Activated T-cell treated with anti-CD3 and anti-CD28 coated beads for 1 hour (primary cell): Measurements from ENCODE around the gene CFLAR.
"Not testable (repeated sequence)": the region's sequence is repeated elsewhere in the genome, so short reads cannot be mapped to it uniquely, and the experiment has no call there.

Experiments
- DNase-seq: peaks from one replicate; pipeline ENCODE4 v3.0.0-alpha.2; 2020; ENCODE audit warnings: low read depth

The CFLAR gene

DNA sequence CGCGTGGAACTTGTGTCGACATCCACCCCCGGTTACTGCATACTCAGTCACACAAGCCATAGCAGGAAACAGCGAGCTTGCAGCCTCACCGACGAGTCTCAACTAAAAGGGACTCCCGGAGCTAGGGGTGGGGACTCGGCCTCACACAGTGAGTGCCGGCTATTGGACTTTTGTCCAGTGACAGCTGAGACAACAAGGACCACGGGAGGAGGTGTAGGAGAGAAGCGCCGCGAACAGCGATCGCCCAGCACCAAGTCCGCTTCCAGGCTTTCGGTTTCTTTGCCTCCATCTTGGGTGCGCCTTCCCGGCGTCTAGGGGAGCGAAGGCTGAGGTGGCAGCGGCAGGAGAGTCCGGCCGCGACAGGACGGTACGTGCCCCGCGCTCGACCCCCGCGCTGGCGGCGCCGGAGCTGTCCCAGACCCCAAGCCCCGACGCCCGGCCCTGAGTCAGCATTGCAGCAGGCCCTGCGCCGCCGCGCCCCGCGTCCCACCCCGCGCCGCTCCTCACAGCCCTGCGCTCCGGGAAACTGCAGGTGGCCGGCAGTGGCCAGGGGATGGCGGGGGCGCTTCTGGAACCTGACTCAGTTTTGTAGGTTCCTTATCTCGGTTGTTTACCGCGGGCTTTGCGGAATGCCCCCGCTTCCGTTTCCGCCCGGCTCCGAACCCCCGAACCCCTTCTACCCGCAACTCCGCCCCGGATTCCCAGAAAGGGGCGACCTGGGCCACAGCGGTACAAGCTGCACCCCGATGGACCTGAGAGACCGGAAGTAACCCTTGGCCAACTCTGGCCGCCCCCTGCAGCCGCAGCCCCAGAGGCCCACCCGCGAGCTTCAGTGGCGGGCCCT, at the start of gene CFLAR:
CFLAR (plus strand) TSS at position 50 of the 844 bp plus-strand sequence. CDS start 13,702 bp downstream, outside the sequence.
- DNase-seq, result peak; percentile 61

DNA sequence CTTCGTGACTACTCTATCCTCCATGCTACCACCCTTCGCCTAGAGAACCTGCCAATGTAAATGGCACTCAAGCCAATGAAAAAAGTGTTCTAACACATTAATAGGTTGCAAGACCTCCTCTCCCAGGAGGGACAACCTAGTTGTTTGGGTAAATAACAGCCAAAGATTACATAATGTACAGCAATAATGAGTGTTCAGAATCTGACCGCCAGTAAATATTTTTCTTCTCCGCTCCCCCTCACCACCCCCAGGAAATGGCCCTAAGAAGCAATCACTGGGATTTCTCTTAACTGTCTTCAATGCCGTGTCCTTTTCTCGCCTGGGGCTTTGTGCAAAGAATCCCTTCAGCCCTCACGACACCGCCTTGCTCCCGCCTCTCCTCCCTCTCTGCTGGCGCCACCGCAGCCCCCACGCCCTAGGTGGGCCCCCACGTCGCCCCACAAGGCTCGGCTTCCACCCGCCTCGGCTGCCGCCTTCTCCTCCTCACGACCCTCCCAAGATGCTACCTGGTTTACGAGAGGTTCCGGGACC, 45.0 kb upstream of the CFLAR start:
- no peak for DNase-seq

DNA sequence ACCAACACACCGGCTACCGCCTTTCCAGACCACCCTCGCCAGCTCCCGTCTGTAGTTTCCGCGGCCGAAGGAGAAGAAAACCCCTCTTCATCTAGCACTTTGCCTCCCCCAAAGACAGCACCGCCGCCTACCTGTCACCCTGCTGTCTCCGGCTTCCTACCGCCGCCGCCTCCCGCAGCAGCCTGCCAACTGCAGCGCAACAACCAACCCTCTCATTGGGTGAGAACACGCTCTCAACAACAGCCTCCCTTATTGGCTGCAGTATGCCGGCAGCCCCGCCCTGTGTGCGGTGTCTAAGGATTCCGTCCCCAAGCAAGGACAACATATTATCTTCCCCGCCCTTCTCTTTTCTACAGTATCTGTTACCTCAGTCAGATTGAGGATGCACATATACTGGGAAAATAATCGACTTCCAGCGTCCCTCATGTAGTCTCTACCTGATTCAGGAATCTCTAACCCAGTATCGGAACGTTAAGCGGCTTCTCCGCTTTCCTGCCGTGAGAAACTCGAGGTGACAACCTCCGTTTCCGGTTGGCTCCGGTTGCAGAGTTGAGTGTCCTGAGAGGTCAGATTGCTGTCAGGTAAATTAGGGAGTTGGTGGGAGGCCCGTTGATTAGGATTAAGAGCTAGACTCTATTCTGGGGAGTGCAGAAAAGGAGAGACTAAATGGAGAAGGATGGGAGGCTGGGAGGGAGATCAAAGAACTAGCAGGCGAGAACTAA, 44.3 kb upstream of the CFLAR start, which contains the start of the genes HYCC2 and NDUFB3:
HYCC2 (minus strand) TSS at position 193 of the 722 bp plus-strand sequence. CDS start 47,662 bp downstream, outside the sequence.
NDUFB3 (plus strand) TSS at position 523 of the 722 bp plus-strand sequence. CDS start 6,882 bp downstream, outside the sequence.
- peak; percentile 83 for DNase-seq

DNA sequence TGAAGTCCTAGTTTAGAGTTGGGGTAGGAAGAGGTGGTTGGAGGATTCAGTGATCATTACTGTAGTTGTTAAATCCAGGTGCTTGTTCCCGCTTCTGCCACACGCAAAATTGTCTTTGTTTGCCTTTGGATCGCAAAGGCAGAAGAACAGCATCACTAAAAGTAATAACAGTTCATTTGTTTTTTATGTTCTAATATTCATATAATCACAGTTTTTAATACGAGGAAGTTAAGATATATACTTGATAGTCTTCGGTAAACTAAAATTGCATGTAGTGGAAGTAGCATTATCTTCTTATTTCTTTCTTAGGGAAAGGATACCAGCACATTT, 43.8 kb upstream of the CFLAR start:
- DNase-seq, result no peak

DNA sequence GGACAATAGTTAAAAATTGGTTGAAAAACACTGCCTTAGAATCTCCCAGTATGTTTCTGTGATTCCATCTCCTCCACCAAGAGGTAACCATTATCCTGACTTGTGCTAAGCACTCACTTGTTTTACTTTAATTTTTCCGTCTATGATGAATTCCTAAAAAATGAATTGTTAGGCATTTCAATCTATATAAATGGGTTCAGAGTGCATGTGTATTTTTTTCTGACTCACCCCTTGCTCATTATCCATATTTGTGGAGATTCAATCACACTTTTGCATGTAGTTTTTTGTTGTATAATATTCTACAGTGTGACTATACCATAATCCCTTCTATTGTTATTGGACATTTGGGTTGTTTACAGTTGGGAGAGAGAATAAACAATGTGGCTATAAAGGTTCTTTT, 42.9 kb upstream of the CFLAR start:
- DNase-seq, result no peak

DNA sequence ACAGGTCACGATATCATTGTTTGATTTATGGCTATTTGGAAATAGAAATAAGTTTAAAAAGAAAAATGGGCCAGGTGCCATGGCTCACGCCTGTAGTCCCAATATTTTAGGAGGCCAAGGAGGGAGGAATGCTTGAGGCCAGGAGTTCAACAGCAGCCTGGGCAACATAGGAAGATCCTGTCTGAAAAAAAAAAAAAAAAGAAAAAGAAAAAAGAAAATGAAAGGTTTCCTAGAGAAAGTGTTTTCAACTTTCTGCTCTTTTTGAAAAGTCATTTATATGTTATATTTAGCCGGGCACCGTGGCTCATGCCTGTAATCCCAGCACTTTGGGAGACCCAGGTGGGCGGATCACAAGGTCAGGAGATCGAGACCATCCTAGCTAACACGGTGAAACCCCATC, 41.0 kb upstream of the CFLAR start:
- no peak for DNase-seq

DNA sequence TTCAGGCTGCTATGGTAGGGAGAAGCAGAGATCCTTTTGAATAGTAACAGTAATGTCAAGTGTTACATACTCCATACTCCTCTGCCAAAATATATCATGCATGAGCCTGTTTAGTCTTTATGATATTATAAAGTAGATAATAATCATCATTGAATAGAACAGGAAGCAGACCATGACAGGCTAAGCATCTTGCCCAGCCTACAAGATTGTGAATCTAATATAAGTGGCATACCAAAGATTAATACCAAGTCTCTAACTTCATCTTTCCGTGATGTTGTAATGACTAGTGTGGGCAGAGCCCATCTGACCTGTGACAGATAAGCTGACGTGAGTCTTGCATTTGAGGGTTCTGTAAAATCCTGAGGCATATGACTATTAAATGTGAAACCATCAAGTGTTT, 31.1 kb upstream of the CFLAR start:
- no peak for DNase-seq

DNA sequence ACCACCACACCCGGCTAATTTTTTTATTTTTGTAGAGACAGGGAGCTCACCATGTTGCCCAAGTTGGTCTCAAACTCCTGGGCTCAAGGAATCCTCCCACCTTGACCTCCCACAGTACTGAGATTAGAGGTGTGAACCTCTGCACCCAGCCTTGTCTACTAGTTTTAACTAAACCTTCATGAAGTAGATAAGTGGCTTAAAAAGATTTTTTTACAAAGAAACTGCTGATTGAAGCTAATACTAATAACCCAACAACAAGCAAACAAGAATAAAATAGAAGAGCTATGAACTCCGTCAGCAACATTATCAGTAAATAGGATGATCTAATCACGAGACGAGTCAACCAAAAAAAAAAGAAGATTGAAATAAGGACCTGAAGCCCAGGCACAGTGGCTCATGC, 25.4 kb upstream of the CFLAR start:
- no peak for DNase-seq

DNA sequence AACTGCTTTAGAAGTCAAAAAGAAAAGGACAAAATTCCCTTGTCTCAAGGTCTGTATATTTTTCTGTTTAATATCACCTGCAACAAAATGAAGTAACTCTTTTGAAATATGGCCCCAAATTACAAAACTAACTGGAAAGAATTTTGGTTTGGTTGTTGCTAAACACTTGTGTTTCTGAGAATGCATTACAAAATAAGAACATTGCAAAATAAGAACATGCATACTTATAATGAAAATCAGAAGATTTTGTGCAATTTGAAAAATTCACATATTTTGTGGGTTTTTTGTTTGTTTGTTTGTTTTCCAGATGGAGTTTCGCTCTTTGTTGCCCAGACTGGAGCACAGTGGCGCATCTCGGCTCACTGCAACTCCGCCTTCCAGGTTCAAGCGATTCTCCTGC, 22.4 kb upstream of the CFLAR start:
- no peak for DNase-seq

DNA sequence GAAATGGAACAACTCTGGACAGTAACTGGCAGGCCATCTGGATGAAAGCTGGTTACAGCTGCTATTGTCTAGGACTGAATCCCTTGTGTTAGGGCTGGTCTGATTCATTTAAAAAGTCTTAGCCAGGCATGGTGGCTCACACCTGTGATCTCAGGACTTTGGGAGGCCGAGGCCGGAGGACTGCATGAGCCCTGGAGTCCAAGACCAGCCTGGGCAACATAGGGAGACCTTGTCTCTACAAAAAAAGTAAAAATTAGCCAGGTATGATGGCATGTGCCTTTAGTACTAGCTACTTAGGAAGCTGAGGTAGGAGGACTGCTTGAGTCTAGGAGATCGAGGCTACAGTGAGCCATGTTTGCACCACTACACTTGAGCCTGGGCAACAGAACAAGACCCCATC, 15.5 kb upstream of the CFLAR start:
- no peak for DNase-seq

DNA sequence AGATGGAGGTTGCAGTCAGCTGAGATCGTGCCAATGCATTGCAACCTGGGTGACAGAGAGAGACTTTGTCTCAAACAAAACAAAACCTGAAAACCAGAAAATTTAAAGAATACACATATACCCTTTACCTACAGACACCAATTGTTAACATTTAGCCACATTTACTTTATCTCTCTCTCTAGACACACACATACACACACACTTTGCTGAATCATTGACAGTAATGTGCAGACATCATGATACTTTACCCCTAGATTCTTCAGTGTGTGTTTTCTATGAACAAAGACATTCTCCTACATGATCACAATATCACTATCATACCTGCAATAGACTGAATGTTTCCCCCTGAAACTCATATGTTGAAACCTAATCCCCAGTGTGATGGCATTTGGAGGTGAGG, 10.2 kb upstream of the CFLAR start:
- DNase-seq, result no peak

DNA sequence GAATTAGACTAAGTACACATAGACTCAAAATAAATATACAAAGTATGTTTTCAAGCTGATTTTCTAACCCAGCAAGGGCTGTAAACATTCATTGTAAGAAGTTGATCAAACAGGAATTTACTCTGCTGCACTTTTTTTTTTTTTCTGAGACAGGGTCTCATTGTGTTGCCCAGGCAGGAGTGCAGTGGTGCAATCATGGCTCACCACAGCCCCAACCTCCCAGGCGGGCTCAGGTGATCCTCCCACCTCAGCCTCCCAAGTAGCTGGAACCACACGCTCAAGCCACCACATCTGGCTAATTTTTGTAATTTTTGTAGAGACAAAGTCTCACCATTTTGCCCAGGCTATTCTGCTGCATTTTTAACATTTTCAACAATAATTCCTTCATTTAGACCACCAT, 8.3 kb upstream of the CFLAR start:
- DNase-seq, result no peak

DNA sequence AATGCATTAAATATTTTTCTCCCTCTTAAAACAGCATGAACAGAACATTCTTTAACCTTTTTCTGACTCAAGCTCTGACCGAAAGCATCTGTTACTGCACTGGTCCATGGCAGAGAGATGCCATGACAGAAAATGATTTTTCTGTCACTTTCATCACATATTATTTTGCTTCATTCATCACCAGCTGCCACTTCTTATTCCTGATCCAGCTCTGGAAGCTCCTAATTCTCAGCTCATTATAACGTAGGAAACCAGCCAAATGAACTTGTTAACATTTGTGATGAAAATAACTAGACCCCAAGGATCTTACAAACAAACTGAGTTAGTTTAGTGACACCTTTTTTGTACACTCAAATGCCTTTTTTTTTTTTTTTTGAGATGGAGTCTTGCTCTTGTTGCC, 7.6 kb upstream of the CFLAR start:
- DNase-seq, result no peak

DNA sequence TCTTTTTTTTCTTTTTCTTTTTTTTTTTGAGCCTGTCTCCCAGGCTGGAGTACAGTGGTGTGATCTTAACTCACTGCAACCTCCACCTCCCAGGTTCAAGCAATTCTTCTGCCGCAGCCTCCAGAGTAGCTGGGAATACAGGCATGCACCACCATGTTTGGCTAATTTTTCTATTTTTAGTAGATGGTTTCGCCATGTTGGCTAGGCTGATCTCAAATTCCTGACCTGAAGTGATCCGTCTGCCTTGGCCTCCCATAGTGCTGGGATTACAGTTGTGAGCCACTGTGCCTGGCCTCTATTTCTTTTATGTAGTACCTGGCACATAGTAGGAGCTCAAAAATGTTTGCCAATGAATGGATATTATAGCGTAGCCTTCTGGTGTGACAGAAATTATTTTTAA, 6.8 kb upstream of the CFLAR start:
- DNase-seq, result no peak

DNA sequence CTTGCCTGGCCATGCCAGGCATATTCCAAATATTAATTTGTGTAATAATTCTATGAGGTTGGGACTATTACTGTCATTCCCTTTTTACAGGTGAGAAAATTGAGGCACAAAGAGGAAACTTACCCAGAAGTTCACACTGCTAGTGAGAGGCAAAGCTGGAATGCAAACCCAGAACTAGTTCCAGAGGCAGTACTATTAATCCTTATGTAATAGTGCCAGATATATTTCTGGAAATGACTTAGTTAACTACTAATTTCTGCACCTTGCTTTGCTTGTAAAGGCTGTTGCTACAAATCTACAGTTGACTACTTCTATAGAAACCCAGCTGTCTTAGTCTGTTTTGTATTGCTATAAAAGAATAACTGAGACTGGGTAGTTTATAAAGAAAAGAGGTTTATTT, 5.3 kb upstream of the CFLAR start:
- no peak for DNase-seq

DNA sequence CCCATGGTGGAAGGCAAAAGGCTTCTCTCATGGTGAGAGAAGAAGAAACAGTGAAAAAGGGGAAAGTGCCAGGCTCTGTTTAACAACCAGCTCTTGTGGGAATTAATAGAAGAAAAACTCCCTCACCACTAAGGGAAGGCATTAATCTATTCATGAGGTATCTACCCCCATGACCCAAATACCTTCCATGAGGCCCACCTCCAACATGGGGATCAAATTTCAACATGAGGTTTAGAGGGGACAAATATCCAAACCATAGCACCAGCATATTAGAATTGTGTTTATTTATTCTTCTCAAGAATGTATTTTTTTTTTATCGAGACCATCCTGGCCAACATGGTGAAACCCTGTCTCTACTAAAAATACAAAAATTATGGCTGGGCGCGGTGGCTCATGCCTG, 4.9 kb upstream of the CFLAR start:
- DNase-seq, result no peak

DNA sequence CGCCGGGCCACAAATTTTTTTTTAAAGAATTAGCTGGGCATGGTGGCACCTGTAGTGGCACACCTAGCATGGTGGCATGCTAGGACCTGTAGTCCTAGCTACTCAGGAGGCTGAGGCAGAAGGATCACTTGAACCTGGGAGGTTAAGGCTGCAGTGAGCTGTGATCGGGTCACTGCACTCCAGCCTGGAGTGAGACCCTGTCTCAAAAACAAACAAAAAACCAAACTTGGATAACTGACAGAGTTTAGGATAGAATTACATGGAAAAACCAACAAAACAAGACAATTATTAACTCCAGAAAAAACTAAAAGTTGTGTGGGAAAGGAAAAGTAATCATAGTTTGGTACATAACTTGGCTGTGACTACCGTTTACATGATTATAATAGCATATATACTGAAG, 1.6 kb upstream of the CFLAR start:
- DNase-seq, result no peak

DNA sequence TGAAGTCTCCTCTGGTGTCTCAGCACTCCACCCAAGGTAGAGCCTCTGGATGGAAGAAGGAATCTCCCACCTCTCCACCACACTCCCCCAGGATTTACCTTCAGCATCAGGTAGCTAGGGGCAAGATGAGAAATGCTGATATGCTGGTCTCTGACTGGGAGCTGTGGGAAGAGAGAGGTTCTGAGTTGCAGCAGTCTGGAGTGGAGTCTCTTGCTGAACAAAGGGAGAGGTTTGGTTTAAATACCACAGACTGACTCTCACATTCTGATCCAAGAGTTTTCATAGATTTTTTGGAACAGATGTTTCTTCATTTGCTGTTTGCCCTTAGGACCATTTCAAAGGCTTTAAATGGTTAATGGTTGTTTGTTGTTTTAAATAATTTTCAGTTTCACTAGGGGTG, 1.1 kb upstream of the CFLAR start:
- DNase-seq, result no peak

DNA sequence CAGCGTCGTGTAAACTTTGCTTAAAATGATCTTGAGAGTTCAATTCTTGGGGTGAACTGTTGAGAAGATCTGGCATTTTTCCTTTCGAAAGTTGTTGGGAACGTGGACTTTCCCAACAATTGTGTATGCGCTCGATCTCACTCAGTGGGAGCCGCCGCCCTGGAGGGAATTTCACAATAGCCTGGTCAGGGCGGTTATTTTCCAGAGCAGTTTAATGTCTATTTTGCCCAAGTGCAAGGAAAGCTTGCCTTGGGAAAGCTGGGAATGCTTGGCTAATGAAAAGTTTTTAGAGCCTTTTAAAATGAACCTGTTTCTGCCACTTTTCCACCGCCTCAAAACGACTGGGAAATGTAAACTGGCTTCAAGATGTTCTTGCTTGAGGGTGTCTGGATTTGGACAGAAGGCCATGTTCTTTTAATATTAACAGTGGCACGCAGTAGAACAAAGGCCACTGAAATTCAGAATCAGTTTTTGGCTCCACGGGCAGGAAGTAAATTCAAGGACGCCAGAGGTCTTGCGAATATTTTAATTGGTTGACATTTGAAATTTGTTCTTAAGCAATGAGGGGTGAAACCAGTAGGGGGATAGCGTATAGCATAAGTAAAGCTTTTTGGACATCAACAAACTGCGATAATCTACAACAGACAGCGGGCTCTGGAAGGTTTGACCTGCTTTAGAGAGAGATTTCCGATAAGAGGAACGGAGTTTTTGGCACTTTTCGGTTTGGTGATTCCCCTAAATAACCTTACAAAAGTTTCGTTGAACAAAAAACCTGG, 1.2 kb downstream of the CFLAR start:
- DNase-seq, result no peak

DNA sequence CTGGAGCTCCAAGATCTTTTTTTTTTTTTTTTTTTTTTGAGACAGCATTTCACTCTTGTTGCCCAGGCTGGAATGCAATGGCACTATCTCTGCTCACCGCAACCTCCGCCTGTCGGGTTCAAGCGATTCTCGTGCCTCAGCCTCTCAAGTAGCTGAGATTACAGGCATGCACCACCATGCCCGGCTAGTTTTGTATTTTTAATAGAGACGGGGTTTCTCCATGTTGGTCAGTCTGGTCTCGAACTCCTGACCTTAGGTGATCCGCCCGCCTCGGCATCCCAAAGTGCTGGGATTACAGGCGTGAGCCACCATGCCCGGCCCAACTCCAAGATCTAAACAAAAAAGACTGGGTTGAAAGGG, 1.8 kb downstream of the CFLAR start:
- DNase-seq, result not testable (repeated sequence)

DNA sequence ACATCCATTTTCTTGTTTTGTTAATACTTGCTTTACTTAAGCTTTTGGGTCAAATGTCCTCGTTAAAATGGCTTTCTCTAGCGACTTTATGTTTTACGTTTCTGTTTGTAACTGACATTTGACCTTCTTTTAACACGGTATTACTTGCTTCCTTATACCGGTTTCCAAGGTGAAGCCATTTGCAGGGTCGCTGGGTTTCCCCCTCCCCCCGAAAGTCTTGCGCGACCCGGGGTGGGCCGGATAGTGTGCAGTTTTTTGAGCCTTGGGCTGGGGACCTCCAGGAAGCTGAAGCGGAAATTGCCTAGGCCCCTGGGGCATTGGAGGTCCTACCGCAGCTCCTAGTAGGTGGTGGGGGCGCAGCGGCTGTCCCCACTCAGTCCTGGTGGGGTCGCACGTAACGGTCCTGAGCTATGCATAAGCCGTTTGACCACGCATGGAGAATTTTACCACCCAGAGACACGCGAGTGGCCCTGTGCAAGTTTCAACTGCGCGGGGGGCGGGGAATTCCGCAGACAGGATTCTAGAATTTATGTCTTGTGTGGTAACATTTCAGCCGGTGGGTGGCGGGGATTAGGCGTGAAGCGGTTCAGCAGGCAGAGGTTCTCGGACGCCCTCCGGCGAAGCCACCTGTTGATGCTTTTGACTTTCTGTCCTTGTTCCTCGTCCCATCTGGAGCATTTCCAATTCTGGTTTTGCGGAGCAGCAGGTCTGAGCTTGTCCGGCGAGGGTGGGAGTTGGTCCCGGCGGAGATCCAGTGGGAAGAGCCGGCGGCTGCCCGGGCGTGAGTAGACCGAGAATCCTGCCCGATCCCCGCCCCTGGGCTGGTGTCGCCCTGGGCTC, 2.4 kb downstream of the CFLAR start:
- peak; percentile 82 for DNase-seq
